GM18868 (cell line): ENCODE data around the gene GLDC.

ENCODE experiments used
- ATAC-seq: cut with Tn5 transposase; IDR thresholded peaks from one replicate; pipeline ENCODE4 v1.9.1; 2021; ENCODE audit warnings: mild to moderate bottlenecking, moderate library complexity; ENCODE audit not compliant: unreplicated experiment

The GLDC gene

GRCh38 chr9:6665628-6666027 lies 20.1 kb upstream of the GLDC start:
- no peak for ATAC-seq

GRCh38 chr9:6664204-6664680 lies 18.7 kb upstream of the GLDC start:
- ATAC-seq, result no peak

GRCh38 chr9:6660512-6660911 lies 15.0 kb upstream of the GLDC start:
- no peak for ATAC-seq

- no peak for ATAC-seq
Observed at GRCh38 chr9:6658628-6659353, 13.3 kb upstream of the GLDC start.

GRCh38 chr9:6656614-6657300 lies 11.2 kb upstream of the GLDC start:
- ATAC-seq, result no peak

GRCh38 chr9:6655036-6655435 lies 9.5 kb upstream of the GLDC start:
- ATAC-seq, result peak; percentile 92

GRCh38 chr9:6646293-6646636 lies 736 bp upstream of the GLDC start:
- ATAC-seq, result no peak

- peak; percentile 31 for ATAC-seq
Observed at GRCh38 chr9:6645105-6645354, 499 bp downstream of the GLDC start.

GRCh38 chr9:6644346-6645104 lies 1.0 kb downstream of the GLDC start:
- no peak for ATAC-seq

- no peak for ATAC-seq
Observed at GRCh38 chr9:6641961-6642360, 3.6 kb downstream of the GLDC start.

GRCh38 chr9:6641561-6641960 lies 4.0 kb downstream of the GLDC start:
- ATAC-seq, result no peak

GRCh38 chr9:6641056-6641455 lies 4.5 kb downstream of the GLDC start:
- ATAC-seq, result no peak

- ATAC-seq, result no peak
Observed at GRCh38 chr9:6640268-6641051, 5.1 kb downstream of the GLDC start.

GRCh38 chr9:6639622-6640021 lies 5.9 kb downstream of the GLDC start:
- no peak for ATAC-seq

GRCh38 chr9:6634444-6634843 lies 11.1 kb downstream of the GLDC start:
- ATAC-seq, result no peak

GRCh38 chr9:6633378-6633777 lies 12.2 kb downstream of the GLDC start:
- ATAC-seq, result no peak

GRCh38 chr9:6632516-6633183 lies 12.9 kb downstream of the GLDC start:
- peak; percentile 100 for ATAC-seq

- ATAC-seq, result no peak
Observed at GRCh38 chr9:6631207-6631512, 14.4 kb downstream of the GLDC start.

- no peak for ATAC-seq
Observed at GRCh38 chr9:6630502-6631206, 14.9 kb downstream of the GLDC start.

- no peak for ATAC-seq
Observed at GRCh38 chr9:6628704-6629103, 16.8 kb downstream of the GLDC start.
